Skeletal muscle satellite cell (primary cell): ENCODE measurements around the gene SEMA5A.

ENCODE experiments used
- H3K27me3 ChIP-seq: 2 replicates; pipeline ENCODE4 v1.7.0; 2013; ENCODE audit warnings: low read length; ENCODE audit not compliant: control insufficient read depth, insufficient read depth
- H3K36me3 ChIP-seq: 2 replicates; pipeline ENCODE4 v1.7.0; 2013; ENCODE audit warnings: mild to moderate bottlenecking, control low read depth, low read length; ENCODE audit not compliant: insufficient read depth
- H3K4me1 ChIP-seq: 2 replicates; pipeline ENCODE4 v1.7.0; 2013; ENCODE audit warnings: low read length; ENCODE audit not compliant: control insufficient read depth, insufficient read depth
- H3K4me2 ChIP-seq: 2 replicates; pipeline ENCODE4 v1.7.0; 2013; ENCODE audit warnings: mild to moderate bottlenecking, low read length
- H3K4me3 ChIP-seq: 2 replicates; pipeline ENCODE4 v1.7.0; 2013; ENCODE audit warnings: low read length
- H3K9ac ChIP-seq: 2 replicates; pipeline ENCODE4 v1.7.0; 2013; ENCODE audit warnings: mild to moderate bottlenecking, low read depth, low read length, moderate library complexity
- H3K9me3 ChIP-seq: replicated peaks from 2 replicates; pipeline ENCODE4 v1.7.0; 2013; ENCODE audit warnings: mild to moderate bottlenecking, control low read depth, low read length

SEMA5A gene

GRCh38 chr5:9388941-9389674 is 156.8 kb downstream of the SEMA5A start:
- Histone ChIP-seq H3K9me3 (no peaks in the 10 kb centered on the region), H3K4me1 (no peaks in the 10 kb centered on the region), H3K4me2 (no peak overlapping the region), H3K36me3 (no peaks in the 10 kb centered on the region), H3K4me3 (no peak overlapping the region), H3K9ac (no peak overlapping the region), H3K27me3 (no peaks in the 10 kb centered on the region)

- H3K4me3 ChIP-seq, result no peak overlapping the region
- H3K9me3 ChIP-seq, result no peaks in the 10 kb centered on the region
- no peaks in the 10 kb centered on the region for H3K4me1 ChIP-seq
- no peaks in the 10 kb centered on the region for H3K27me3 ChIP-seq
- no peak overlapping the region for H3K4me2 ChIP-seq
- H3K9ac ChIP-seq, result no peak overlapping the region
- no peaks in the 10 kb centered on the region for H3K36me3 ChIP-seq
Measured at GRCh38 chr5:9387879-9388278, 158.0 kb downstream of the SEMA5A start.

DNA sequence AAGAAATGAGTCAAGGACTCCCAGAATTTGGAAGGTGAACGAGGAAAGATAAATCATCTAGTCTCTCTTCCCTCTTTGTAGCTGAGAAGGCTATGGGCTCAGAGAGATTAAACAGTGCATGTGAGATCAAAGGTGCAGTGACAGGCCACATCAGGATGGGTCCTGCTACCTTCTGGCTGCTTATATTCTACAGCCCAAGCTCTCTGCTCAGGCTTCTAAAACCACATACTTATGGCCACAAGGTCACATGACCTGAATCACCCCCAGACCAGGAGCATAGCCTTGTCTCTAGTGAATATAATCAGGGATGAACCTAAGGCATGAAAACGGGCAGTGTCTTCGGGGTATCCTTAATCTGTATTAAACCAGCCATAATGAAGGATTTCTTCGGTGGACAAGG is 158.9 kb downstream of the SEMA5A start:
- no peak overlapping the region for H3K4me2 ChIP-seq
- H3K9me3 ChIP-seq, result no peaks in the 10 kb centered on the region
- no peak overlapping the region for H3K9ac ChIP-seq
- H3K4me3 ChIP-seq, result no peak overlapping the region
- no peaks in the 10 kb centered on the region for H3K4me1 ChIP-seq
- H3K36me3 ChIP-seq, result no peaks in the 10 kb centered on the region
- no peaks in the 10 kb centered on the region for H3K27me3 ChIP-seq

DNA sequence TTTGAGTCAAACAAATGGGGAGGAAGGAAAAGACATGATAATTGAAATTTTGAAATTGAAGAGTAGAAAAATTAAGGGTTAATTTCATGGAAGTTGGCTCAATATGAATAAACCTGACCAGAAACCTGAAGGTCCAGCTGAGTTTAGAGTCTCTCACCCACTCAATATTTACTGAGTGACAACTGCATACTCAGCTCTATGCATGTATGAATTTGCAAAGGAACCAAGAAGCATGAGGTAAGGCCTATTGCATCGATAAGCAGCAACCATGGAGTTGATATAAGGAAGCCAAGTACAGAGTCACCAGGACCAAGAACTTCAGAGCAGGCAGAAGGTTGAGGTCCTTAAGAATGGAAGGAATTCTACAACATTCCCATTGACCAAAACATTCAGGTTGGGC is 163.4 kb downstream of the SEMA5A start:
- H3K9me3 ChIP-seq, result no peaks in the 10 kb centered on the region
- H3K4me1 ChIP-seq, result no peaks in the 10 kb centered on the region
- H3K9ac ChIP-seq, result no peak overlapping the region
- no peak overlapping the region for H3K4me3 ChIP-seq
- H3K4me2 ChIP-seq, result no peak overlapping the region
- no peaks in the 10 kb centered on the region for H3K36me3 ChIP-seq
- H3K27me3 ChIP-seq, result no peaks in the 10 kb centered on the region

- Histone ChIP-seq H3K4me1 (no peaks in the 10 kb centered on the region), H3K9me3 (no peaks in the 10 kb centered on the region), H3K9ac (no peak overlapping the region), H3K27me3 (no peaks in the 10 kb centered on the region), H3K4me2 (no peak overlapping the region), H3K4me3 (no peak overlapping the region), H3K36me3 (no peaks in the 10 kb centered on the region)
Measured at GRCh38 chr5:9381464-9381863, 164.4 kb downstream of the SEMA5A start.

DNA sequence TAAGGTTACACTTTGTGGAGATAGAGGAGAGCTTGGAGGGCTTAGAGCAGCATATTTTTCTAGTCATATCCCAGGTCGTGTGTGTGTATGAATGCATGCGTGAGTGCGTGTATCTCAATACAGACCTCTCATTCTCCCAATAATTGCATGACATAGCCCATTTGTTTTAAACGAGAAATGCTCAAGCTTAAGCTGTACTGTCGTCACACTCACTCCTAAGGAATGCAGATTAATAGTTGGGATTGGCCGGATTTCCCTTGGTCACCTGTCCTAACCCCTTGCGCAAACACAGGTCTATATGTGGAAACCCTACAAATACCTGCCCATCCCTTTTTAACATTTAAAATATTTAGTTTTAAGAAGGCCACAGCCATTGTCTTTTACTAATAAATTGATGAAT is 165.8 kb downstream of the SEMA5A start:
- H3K9ac ChIP-seq, result no peak overlapping the region
- no peaks in the 10 kb centered on the region for H3K4me1 ChIP-seq
- no peak overlapping the region for H3K4me3 ChIP-seq
- H3K4me2 ChIP-seq, result no peak overlapping the region
- no peaks in the 10 kb centered on the region for H3K9me3 ChIP-seq
- no peaks in the 10 kb centered on the region for H3K36me3 ChIP-seq
- H3K27me3 ChIP-seq, result no peaks in the 10 kb centered on the region

- no peak overlapping the region for H3K4me2 ChIP-seq
- no peaks in the 10 kb centered on the region for H3K27me3 ChIP-seq
- H3K9me3 ChIP-seq, result no peaks in the 10 kb centered on the region
- no peaks in the 10 kb centered on the region for H3K4me1 ChIP-seq
- no peak overlapping the region for H3K4me3 ChIP-seq
- H3K36me3 ChIP-seq, result no peaks in the 10 kb centered on the region
- no peak overlapping the region for H3K9ac ChIP-seq
Measured at GRCh38 chr5:9376363-9377117, 169.3 kb downstream of the SEMA5A start.

- Histone ChIP-seq H3K4me2 (no peak overlapping the region), H3K9ac (no peak overlapping the region), H3K4me1 (no peaks in the 10 kb centered on the region), H3K9me3 (no peaks in the 10 kb centered on the region), H3K36me3 (no peaks in the 10 kb centered on the region), H3K4me3 (no peak overlapping the region), H3K27me3 (no peaks in the 10 kb centered on the region)
Measured at GRCh38 chr5:9375756-9376155, 170.1 kb downstream of the SEMA5A start.

DNA sequence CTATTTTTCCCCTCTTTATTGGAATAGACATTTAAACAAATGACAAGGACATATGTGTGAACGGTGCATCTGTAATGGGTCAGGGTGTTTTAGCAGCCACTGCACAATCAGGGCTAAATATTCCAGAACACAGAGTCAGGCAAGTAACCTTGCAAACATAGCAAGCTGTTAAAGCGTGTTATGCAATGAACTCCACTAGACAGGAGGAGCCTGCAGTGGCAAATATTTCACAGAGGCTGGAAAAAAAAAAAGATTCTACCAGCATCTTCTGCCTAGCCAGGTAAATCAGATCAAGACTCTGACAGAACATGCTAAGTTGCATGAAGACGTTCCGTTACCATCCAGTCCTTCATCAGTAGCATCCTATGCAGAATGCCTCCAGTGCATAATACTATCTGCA is 171.8 kb downstream of the SEMA5A start:
- H3K36me3 ChIP-seq, result no peaks in the 10 kb centered on the region

DNA sequence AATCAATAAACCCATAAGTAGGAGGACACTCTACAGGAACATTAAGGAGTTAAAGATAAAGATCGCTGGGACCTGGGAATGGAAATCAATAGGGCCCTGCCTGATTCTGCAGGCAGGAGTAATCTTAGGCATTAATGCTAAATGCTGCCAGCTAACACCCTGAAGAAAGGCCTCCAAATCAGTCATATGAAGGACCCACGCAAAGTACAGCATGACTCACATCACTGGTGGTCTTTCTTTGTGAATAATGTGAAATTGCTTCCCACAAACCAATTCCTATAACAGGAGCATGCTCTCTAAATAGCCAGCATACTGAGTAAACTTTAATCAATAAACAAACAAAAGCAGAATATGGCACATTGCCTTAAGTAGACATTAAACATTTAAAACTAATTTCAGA is 172.3 kb downstream of the SEMA5A start:
- Histone ChIP-seq H3K36me3 (no peaks in the 10 kb centered on the region), H3K4me2 (no peak overlapping the region), H3K9me3 (no peaks in the 10 kb centered on the region), H3K27me3 (no peaks in the 10 kb centered on the region), H3K9ac (no peak overlapping the region), H3K4me3 (no peak overlapping the region), H3K4me1 (no peaks in the 10 kb centered on the region)

More for the DNA sequence above, 171.8 kb downstream of the SEMA5A start:
- Histone ChIP-seq H3K9me3 (no peaks in the 10 kb centered on the region), H3K4me2 (no peak overlapping the region), H3K4me1 (no peaks in the 10 kb centered on the region), H3K27me3 (no peaks in the 10 kb centered on the region), H3K4me3 (no peak overlapping the region), H3K9ac (no peak overlapping the region)

- Histone ChIP-seq H3K9me3 (no peaks in the 10 kb centered on the region), H3K9ac (no peak overlapping the region), H3K4me1 (no peaks in the 10 kb centered on the region), H3K36me3 (no peaks in the 10 kb centered on the region), H3K4me2 (no peak overlapping the region), H3K27me3 (no peaks in the 10 kb centered on the region), H3K4me3 (no peak overlapping the region)
Measured at GRCh38 chr5:9370256-9370655, 175.6 kb downstream of the SEMA5A start.

- Histone ChIP-seq H3K9me3 (no peaks in the 10 kb centered on the region), H3K4me3 (no peak overlapping the region), H3K36me3 (no peaks in the 10 kb centered on the region), H3K27me3 (no peaks in the 10 kb centered on the region), H3K4me2 (no peak overlapping the region), H3K4me1 (no peaks in the 10 kb centered on the region), H3K9ac (no peak overlapping the region)
Measured at GRCh38 chr5:9365512-9365911, 180.4 kb downstream of the SEMA5A start.
